IPS DF 6.9 (cell line): ENCODE measurements around the gene LMAN1L.

Source experiments
- DNase-seq: peaks from one replicate; pipeline ENCODE4 v3.0.0-alpha.2; 2013; ENCODE audit warnings: low read depth, low spot score
- H3K27ac ChIP-seq: one replicate; pipeline ENCODE4 v1.5.1; 2013; ENCODE audit warnings: low read length, control low read depth
- H3K27me3 ChIP-seq: 2 replicates; pipeline ENCODE4 v1.6.1; 2013; ENCODE audit warnings: mild to moderate bottlenecking, low read length; ENCODE audit not compliant: control insufficient read depth, insufficient read depth
- H3K36me3 ChIP-seq: 2 replicates; pipeline ENCODE4 v1.6.1; 2013; ENCODE audit warnings: low read length; ENCODE audit not compliant: control insufficient read depth, insufficient read depth
- H3K4me1 ChIP-seq: 2 replicates; pipeline ENCODE4 v1.6.1; 2013; ENCODE audit warnings: low read length; ENCODE audit not compliant: control insufficient read depth, insufficient read depth
- H3K4me3 ChIP-seq: 2 replicates; pipeline ENCODE4 v1.5.1; 2013; ENCODE audit warnings: mild to moderate bottlenecking, low read length
- H3K9me3 ChIP-seq: 2 replicates; pipeline ENCODE4 v1.6.1; 2013; ENCODE audit warnings: low read length, inconsistent platforms; ENCODE audit not compliant: control insufficient read depth, insufficient read depth
- WGBS: extraction: QIAGEN DNeasy Blood & Tissue Kit; methylation state at CpG from one replicate; pipeline ENCODE4 v1.1.7; 2013; ENCODE audit warnings: mixed read lengths, missing lambda C conversion rate; ENCODE audit not compliant: insufficient read length, insufficient coverage; 5-methylcytosine and 5-hydroxymethylcytosine counted together

Gene LMAN1L

GRCh38 chr15:74870436-74871215 lies 58.0 kb downstream of the LMAN1L start:
- no peaks in the 10 kb centered on the region for H3K4me1 ChIP-seq
- no peak overlapping the region for H3K27ac ChIP-seq
- H3K4me3 ChIP-seq = no peak overlapping the region
- no peaks in the 10 kb centered on the region; the same call in 1 of the 2 replicates for H3K36me3 ChIP-seq
- no peak for DNase-seq
- H3K27me3 ChIP-seq = no peaks in the 10 kb centered on the region
- H3K9me3 ChIP-seq = no peaks in the 10 kb centered on the region
- WGBS = no CpG with 5 or more reads among the region's 6 CpGs

- Histone ChIP-seq H3K27ac (no peak overlapping the region), H3K9me3 (no peaks in the 10 kb centered on the region), H3K36me3 (no peaks in the 10 kb centered on the region; the same call in 1 of the 2 replicates), H3K4me1 (no peaks in the 10 kb centered on the region), H3K4me3 (peak overlapping the region; percentile 87; the same call in 1 of the 2 replicates), H3K27me3 (no peaks in the 10 kb centered on the region)
- peak; percentile 87 for DNase-seq
- no CpG with 5 or more reads among the region's 11 CpGs for WGBS
Observed at GRCh38 chr15:74872702-74873035, 60.0 kb downstream of the LMAN1L start.

- peak; percentile 39 for DNase-seq
- no peaks in the 10 kb centered on the region; the same call in 1 of the 2 replicates for H3K36me3 ChIP-seq
- no peaks in the 10 kb centered on the region for H3K9me3 ChIP-seq
- WGBS = no CpG with 5 or more reads among the region's 52 CpGs
- no peak within 1 kb of the TSS for H3K27ac ChIP-seq
- no peaks in the 10 kb centered on the region for H3K4me1 ChIP-seq
- H3K27me3 ChIP-seq = no peaks in the 10 kb centered on the region
- H3K4me3 ChIP-seq = peak within 1 kb of the TSS; percentile 87; the same call in 1 of the 2 replicates
Observed at GRCh38 chr15:74873036-74873755, 60.6 kb downstream of the LMAN1L start, which contains the start of gene SCAMP2. TSS of gene SCAMP2 (minus strand) at chr15:74873365. CDS start at chr15:74873255, 110 bp downstream.

- Histone ChIP-seq H3K36me3 (no peaks in the 10 kb centered on the region), H3K27me3 (no peaks in the 10 kb centered on the region), H3K9me3 (no peaks in the 10 kb centered on the region), H3K4me1 (no peaks in the 10 kb centered on the region), H3K27ac (no peak overlapping the region), H3K4me3 (peak overlapping the region; percentile 18; the same call in 1 of the 2 replicates)
- DNase-seq = no peak
- no CpG with 5 or more reads among the region's 16 CpGs for WGBS
Observed at GRCh38 chr15:74873756-74874424, 61.3 kb downstream of the LMAN1L start.
